Neural cell (in vitro differentiated cells): Measurements from ENCODE around the gene GPR78.

Experiments used
- CTCF ChIP-seq: fragments of 450-650 bp; IDR thresholded peaks from 2 replicates; pipeline ENCODE4 v1.5.1; 2014; ENCODE audit warnings: antibody characterized with exemption, mild to moderate bottlenecking, moderate library complexity; ENCODE audit not compliant: poor library complexity, severe bottlenecking
- EZH2 ChIP-seq: fragments of 200-600, 300-800 bp; shearing (Covaris generic), sonication (generic); IDR thresholded peaks from 2 replicates; pipeline ENCODE4 v1.6.1; 2014; ENCODE audit warnings: antibody characterized with exemption, low read length, borderline replicate concordance, mild to moderate bottlenecking; ENCODE audit not compliant: insufficient read depth, poor library complexity, severe bottlenecking
- MXI1 ChIP-seq: fragments of 450-650 bp; conservative IDR thresholded peaks from 2 replicates; pipeline ENCODE4 v1.6.1; 2014; ENCODE audit warnings: antibody characterized with exemption, mild to moderate bottlenecking; ENCODE audit not compliant: poor library complexity, severe bottlenecking
- POLR2AphosphoS5 ChIP-seq: IDR thresholded peaks from 2 replicates; pipeline ENCODE4 v1.6.1; 2012
- RAD21 ChIP-seq: fragments of 450-650 bp; conservative IDR thresholded peaks from 2 replicates; pipeline ENCODE4 v1.6.1; 2014; ENCODE audit warnings: antibody characterized with exemption, mild to moderate bottlenecking, moderate library complexity
- REST ChIP-seq: IDR thresholded peaks from 2 replicates; pipeline ENCODE4 v1.6.1; 2012; ENCODE audit warnings: borderline replicate concordance
- TAF1 ChIP-seq: IDR thresholded peaks from 2 replicates; pipeline ENCODE4 v1.6.1; 2012; ENCODE audit warnings: low read depth

- TF ChIP-seq CTCF (no peak), EZH2 (no peak), POLR2AphosphoS5 (no peak), RAD21 (no peak), TAF1 (no peak), MXI1 (no peak), REST (no peak)
Observed at GRCh38 chr4:8564595-8564994, 15.6 kb upstream of the GPR78 start.
